HG03571 (cell line): ENCODE data around the gene RAB15.
"Not testable (repeated sequence)": the region's sequence is repeated elsewhere in the genome, so short reads cannot be mapped to it uniquely, and the experiment has no call there.

Source experiments
- ATAC-seq: cut with Tn5 transposase; IDR thresholded peaks from one replicate; pipeline ENCODE4 v1.9.1; 2021; ENCODE audit not compliant: unreplicated experiment

The RAB15 gene

GRCh38 chr14:64914237-64915028, 57.7 kb downstream of the RAB15 start, which contains the start of gene CHURC1:
CHURC1 (plus strand) TSS chr14:64914455; CDS start chr14:64914496, 41 bp downstream.
- ATAC-seq: peak; percentile 93

- not testable (repeated sequence) for ATAC-seq
These were observed 58.7 kb downstream of the RAB15 start for GRCh38 chr14:64913477-64913876.

- ATAC-seq: no peak
These were observed 59.9 kb downstream of the RAB15 start for GRCh38 chr14:64912261-64912660.

- ATAC-seq: no peak
These were observed 61.2 kb downstream of the RAB15 start for GRCh38 chr14:64910847-64911495.

- ATAC-seq: no peak
These were observed 66.1 kb downstream of the RAB15 start for GRCh38 chr14:64906022-64906421.

GRCh38 chr14:64899958-64900357, 72.2 kb downstream of the RAB15 start:
- no peak for ATAC-seq
